Skeletal muscle cell (primary cell): ENCODE measurements around the gene ORC1.

ENCODE experiments used
- DNase-seq: peaks from one replicate; pipeline ENCODE4 v3.0.0-alpha.2; 2010; ENCODE audit warnings: low read depth
- H3K4me3 ChIP-seq: 2 replicates; pipeline ENCODE4 v1.5.1; 2011; ENCODE audit warnings: low read depth, mild to moderate bottlenecking, control low read depth, low read length, moderate library complexity

ORC1 gene

GRCh38 chr1:52352690-52353089 is 51.5 kb downstream of the ORC1 start:
- H3K4me3 ChIP-seq: no peak overlapping the region
- no peak for DNase-seq

GRCh38 chr1:52348704-52349300 is 55.4 kb downstream of the ORC1 start:
- no peak for DNase-seq
- H3K4me3 ChIP-seq: no peak overlapping the region

GRCh38 chr1:52346653-52347052 is 57.6 kb downstream of the ORC1 start:
- no peak overlapping the region for H3K4me3 ChIP-seq
- DNase-seq: no peak

- no peak overlapping the region for H3K4me3 ChIP-seq
- DNase-seq: no peak
These were observed 59.0 kb downstream of the ORC1 start for GRCh38 chr1:52345252-52345651.

GRCh38 chr1:52343979-52344378 is 60.2 kb downstream of the ORC1 start:
- DNase-seq: no peak
- no peak overlapping the region for H3K4me3 ChIP-seq

GRCh38 chr1:52341655-52342260 is 62.5 kb downstream of the ORC1 start:
- DNase-seq: no peak
- H3K4me3 ChIP-seq: no peak overlapping the region

- H3K4me3 ChIP-seq: no peak overlapping the region
These were observed 66.8 kb downstream of the ORC1 start for GRCh38 chr1:52337439-52337838.

GRCh38 chr1:52334906-52335528 is 69.2 kb downstream of the ORC1 start:
- H3K4me3 ChIP-seq: no peak overlapping the region
- no peak for DNase-seq

More at GRCh38 chr1:52337439-52337838, 66.8 kb downstream of the ORC1 start:
- no peak for DNase-seq

GRCh38 chr1:52332411-52332810 is 71.8 kb downstream of the ORC1 start:
- no peak overlapping the region for H3K4me3 ChIP-seq
- DNase-seq: no peak

- no peak overlapping the region for H3K4me3 ChIP-seq
- no peak for DNase-seq
These were observed 75.6 kb downstream of the ORC1 start for GRCh38 chr1:52328615-52329014.

- no peak overlapping the region for H3K4me3 ChIP-seq
- DNase-seq: no peak
These were observed 78.4 kb downstream of the ORC1 start for GRCh38 chr1:52325786-52326185.

- no peak overlapping the region for H3K4me3 ChIP-seq
- no peak for DNase-seq
These were observed 80.5 kb downstream of the ORC1 start for GRCh38 chr1:52323731-52324130.
